ENCODE data around the gene S1PR4. TPM values are rescaled to one million over a fixed set of nuclear protein-coding genes. Genes with fewer than 3 reads are reported as not detected.

S1PR4 gene
- total and polyA plus RNA-seq, 9 of the 15 experiments (the other 6 are each of a cell fraction or from before 2014, with no cell fraction given): 0.27 TPM; not detected in 8

DNA sequence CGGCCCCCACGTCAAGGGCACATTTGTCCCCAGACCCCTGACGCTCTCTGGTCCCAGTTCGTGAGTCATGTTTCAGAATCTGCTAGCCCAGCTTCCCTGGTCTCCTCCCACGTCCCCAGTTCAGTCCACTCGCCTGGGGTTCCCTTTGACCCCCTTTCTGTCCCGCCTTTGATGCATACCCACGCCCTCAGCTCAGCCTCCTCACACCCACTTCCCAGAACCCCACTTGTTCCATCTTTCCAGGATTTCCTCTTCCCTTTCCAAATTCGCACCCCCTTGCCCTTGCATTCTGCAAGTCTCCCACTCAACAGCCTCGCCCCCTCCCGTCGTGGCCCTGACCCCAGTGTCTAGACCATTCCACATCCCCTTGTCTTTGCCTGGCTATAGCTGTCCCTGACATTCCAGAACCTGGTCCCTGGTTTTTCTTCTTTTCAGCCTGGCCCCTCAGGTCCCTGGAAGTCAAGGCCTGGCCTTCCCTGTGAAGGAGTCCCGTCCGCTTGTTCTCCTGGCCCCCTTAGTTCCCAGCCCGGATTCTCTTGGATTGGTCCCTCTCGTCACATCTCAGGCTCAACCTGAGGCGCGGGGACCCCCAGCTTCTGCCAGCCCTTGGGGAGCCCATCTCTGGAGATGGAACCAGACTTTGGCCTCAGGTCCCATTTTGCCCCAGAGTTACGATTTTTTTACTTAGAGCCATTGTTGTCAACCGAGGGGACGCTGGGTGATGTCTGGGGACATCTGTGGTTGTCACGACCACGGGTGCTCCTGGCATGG is 8.5 kb downstream of the S1PR4 start (continued):
- TF ChIP-seq, protein P1, sequence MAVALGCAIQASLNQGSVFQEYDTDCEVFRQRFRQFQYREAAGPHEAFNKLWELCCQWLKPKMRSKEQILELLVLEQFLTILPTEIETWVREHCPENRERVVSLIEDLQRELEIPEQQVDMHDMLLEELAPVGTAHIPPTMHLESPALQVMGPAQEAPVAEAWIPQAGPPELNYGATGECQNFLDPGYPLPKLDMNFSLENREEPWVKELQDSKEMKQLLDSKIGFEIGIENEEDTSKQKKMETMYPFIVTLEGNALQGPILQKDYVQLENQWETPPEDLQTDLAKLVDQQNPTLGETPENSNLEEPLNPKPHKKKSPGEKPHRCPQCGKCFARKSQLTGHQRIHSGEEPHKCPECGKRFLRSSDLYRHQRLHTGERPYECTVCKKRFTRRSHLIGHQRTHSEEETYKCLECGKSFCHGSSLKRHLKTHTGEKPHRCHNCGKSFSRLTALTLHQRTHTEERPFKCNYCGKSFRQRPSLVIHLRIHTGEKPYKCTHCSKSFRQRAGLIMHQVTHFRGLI (CRISPR knock-in tag; IDR thresholded peaks at IDR 0.05): no peak
- TF ChIP-seq SMARCA4 (IDR thresholded peaks at IDR 0.05) (0 out of 2 replicates have a peak, but pooled peaks have one; percentile 20), TGIF2 (CRISPR knock-in tag; IDR thresholded peaks at IDR 0.05) (no peak), DPF2 (IDR thresholded peaks at IDR 0.05) (0 out of 2 replicates have a peak, but pooled peaks have one; percentile 31), NFE2L1 (tag; IDR thresholded peaks at IDR 0.05; ENCODE audit: borderline replicate concordance, low read depth) (no peak), SMARCE1 (IDR thresholded peaks at IDR 0.05) (0 out of 2 replicates have a peak, but pooled peaks have one; percentile 55), POLR2A (conservative IDR thresholded peaks at IDR 0.05) (no peak), POLR2H (tag; IDR thresholded peaks at IDR 0.05; ENCODE audit: low read depth) (no peak), ZNF282 (CRISPR knock-in tag; IDR thresholded peaks at IDR 0.05) (no peak), FOXK2 (conservative IDR thresholded peaks at IDR 0.05 in 1 of 2, IDR thresholded peaks at IDR 0.05 in 1 of 2; ENCODE audit: low read depth in 2 of 2) (no peak), MED1 (CRISPR knock-in tag; IDR thresholded peaks at IDR 0.05; ENCODE audit: borderline replicate concordance) (0 out of 2 replicates have a peak, but pooled peaks have one; percentile 52)
- TF ChIP-seq, protein P2, sequence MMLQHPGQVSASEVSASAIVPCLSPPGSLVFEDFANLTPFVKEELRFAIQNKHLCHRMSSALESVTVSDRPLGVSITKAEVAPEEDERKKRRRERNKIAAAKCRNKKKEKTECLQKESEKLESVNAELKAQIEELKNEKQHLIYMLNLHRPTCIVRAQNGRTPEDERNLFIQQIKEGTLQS (IDR thresholded peaks at IDR 0.05): peak; percentile 25; the same call in 1 of the 2 replicates
- TF ChIP-seq, protein P2 (CRISPR knock-in tag; conservative IDR thresholded peaks at IDR 0.05): no peak

Data from K562 (cell line).